GM21529 (cell line): ENCODE measurements around the gene PLEKHA4.

Experiments used
- ATAC-seq: cut with Tn5 transposase; IDR thresholded peaks from one replicate; pipeline ENCODE4 v1.9.1; 2021; ENCODE audit not compliant: unreplicated experiment

PLEKHA4 gene

DNA sequence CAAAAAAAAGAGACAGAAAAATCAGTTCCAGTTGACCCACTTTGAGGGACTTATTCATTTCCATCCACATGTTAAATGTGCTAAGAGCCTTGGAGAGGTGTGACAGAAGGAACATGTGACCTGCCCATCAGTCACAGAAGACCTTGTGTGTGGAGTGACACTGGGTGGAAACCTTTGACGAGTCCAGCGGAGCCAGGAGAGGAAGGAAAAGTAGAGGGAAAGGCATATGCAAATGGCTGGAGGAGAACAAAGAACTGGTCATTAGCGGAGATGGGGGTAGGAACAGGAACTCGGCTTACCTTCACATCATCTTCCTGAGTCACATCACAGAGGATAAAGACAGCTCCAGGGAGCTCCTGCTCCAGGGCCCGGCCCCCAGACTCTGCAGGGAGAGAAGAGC, 34.4 kb downstream of the PLEKHA4 start:
- ATAC-seq: no peak

DNA sequence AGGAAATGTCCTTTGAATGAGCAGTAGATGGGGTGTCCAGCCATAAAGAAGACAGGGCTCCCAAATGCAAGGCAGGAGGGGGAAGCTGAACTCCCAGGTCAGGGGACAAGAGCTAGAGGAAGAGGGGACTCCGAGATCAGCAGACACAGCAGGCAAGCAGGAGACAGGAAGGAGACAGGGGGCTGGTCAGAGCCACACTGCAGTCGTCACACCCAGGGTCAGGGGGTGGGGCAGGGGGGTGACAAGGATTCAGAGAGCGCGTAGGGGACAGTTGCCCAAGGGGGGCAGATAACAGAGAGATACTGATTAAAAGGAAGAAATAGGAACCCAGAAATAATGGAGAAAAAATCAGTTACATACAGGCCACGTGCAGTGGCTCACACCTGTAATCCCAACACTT, 35.4 kb downstream of the PLEKHA4 start:
- ATAC-seq: no peak

GRCh38 chr19:48830965-48831364, 37.5 kb downstream of the PLEKHA4 start:
- ATAC-seq: no peak

GRCh38 chr19:48830088-48830487, 38.3 kb downstream of the PLEKHA4 start:
- ATAC-seq: no peak

- ATAC-seq: no peak
These were observed 41.8 kb downstream of the PLEKHA4 start for GRCh38 chr19:48826606-48827020.

GRCh38 chr19:48822514-48822913, 45.9 kb downstream of the PLEKHA4 start:
- ATAC-seq: no peak

GRCh38 chr19:48821633-48822032, 46.8 kb downstream of the PLEKHA4 start:
- ATAC-seq: no peak

DNA sequence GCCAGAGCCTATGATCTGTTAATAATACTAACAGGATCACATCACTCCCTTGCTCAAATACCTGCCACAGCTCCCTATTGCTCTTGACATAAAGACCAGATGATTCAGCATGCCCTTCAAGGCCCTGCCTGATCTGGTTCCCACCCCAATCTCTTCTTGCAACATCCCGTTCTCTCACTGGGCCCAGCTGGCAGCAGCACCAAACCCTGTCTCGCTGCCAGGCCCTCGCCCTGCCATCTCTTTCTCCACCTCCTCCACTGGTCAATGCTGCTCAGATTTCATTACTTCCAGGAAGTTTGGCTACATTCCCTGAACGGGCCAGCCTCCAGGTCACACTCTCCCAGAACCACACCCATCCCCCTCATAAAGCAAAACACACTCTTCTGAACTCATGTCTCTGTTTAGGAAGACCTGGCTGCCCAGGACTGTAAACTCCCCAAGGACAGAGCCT, 49.0 kb downstream of the PLEKHA4 start:
- ATAC-seq: no peak

- ATAC-seq: no peak
These were observed 50.1 kb downstream of the PLEKHA4 start for GRCh38 chr19:48818234-48818820.

DNA sequence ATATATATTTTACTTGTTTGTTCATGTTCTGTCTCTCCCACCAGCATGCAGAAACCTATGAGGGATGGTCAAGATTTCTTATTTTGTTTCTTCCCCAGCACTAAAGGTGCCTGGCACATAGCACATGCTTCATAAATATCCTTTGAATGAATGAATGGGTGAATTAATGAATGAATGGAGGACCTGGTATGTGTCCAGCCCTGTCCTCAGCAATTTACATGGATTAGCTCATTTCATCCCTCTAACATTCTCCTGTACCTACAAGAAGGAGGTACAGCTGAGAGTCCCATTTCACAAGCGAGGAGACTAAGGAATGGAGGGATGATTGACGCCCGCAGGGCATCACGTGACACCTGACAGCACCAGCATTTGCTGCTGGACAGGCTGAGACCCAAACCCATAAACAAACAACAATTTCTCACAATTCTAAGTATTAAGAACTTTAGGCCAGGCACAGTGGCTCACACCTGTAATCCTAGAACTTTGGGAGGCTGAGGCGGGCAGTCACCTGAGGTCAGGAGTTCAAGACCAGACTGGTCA, 50.8 kb downstream of the PLEKHA4 start:
- no peak for ATAC-seq

GRCh38 chr19:48815870-48816501, 52.4 kb downstream of the PLEKHA4 start:
- ATAC-seq: no peak

DNA sequence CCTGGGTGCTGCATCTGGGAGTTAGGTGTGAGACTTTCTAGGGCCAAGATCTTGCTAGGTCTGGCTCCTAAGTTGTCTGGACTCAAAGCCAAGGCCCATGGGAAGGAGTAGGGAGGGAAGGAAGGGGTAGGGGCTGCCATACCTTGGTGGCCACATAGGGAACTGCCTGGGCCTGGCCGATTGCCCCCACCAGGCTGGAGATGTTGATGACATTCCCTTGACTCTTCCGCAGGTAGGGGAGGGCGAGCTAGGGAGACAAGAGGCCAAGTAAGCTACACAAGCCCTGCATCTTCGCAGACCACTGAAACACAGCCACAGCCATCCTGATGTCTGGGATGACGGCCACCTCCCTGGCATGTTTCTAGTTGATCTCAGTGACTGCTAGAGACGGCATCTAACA, 53.5 kb downstream of the PLEKHA4 start:
- no peak for ATAC-seq

GRCh38 chr19:48813123-48813913, 55.1 kb downstream of the PLEKHA4 start:
- no peak for ATAC-seq

DNA sequence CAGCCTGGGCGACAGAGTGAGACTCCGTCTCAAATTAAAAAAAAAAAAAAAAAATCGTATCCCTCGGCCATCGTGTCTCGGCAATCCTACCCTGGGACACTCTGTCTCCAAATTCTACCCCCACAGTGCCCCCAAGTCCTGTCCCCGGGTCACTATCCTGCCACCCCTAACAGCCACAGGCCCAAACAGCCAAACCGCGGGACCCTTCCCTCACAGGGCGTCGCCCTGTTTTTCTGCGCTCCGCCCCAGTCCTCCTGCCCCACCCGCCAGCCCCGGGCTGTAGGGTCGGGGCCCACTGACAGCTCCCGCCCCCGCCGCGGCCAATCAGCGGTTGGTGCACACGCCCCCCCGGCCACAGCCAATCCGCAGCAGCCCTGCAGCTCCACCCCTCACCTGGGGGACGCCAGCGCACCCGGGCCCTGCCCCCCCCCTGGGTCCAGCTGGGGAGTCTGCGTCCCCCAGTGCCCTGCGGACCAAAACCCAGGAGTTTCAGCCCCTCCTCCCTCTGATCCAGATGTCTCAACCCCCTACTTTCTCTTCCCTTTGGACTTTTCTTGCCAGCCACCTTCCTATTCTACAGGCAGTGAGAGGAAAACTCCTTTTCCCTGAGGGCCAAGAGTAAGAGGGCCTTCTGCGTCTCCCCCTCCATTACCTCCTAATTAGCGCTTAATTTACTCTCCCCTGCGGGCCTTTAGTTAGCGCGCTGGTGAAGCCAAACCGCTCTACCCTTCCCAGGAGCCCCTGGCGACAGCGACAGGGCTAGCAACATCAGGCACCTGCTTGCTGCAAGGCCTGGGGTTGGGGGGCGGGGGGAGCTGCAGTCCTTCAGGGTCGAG, 56.1 kb downstream of the PLEKHA4 start:
- peak; percentile 41 for ATAC-seq

- no peak for ATAC-seq
These were observed 58.3 kb downstream of the PLEKHA4 start for GRCh38 chr19:48810151-48810550.

GRCh38 chr19:48807590-48808308, 60.7 kb downstream of the PLEKHA4 start:
- no peak for ATAC-seq

DNA sequence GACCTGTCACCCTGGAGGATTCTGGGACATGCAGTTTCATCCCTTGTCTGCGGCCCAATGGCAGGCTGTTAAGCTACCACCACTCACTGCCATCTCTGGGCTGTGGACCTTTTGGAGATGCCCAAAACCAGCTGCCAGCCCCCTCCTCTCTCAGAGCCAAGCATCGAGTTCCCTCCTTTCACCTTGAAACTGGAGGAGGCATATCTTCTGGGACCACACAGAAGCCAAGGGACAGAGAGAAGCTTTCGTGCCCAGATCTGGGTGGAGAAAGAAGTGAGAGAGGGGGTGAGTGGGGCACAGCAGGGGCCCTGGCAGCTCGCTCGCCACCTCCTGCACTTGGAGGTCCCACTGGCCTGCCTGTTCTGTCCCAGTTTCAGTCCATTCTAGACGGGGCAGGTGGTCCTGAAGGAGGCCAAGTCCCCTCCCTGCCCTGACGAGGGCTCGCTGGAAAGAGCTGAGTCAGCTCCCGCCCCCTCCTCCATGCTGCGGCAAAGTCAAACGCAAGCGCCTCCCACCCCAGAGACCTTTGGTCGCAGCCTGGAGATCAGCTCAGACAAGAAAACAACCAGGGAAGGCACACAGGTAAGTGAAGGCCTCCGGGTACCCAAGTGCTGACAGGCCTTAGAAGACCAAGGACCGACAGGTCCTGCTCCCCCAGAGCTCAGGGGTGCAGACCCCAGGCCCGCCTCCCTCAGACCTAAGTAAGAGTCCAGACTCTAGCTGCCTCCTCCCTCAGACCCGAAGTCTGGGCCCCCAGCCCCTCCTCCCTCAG, 61.4 kb downstream of the PLEKHA4 start:
- ATAC-seq: no peak

- no peak for ATAC-seq
These were observed 61.9 kb downstream of the PLEKHA4 start for GRCh38 chr19:48806518-48806817.

- ATAC-seq: no peak
These were observed 63.0 kb downstream of the PLEKHA4 start for GRCh38 chr19:48805452-48805851.

GRCh38 chr19:48804496-48804895, 63.9 kb downstream of the PLEKHA4 start:
- ATAC-seq: no peak
